PC-9 (cell line): ENCODE data around the gene DSC1. TPM values are rescaled to one million over a fixed set of nuclear protein-coding genes. Genes with fewer than 3 reads are reported as not detected.
A peak's percentile ranks its signal among the peaks of the same experiment; 100 is the strongest.

ENCODE experiments used
- BruUV-seq: library from RNA; stranded (reverse); fragments of 400-500 nt; replicated peaks from 2 replicates; lab custom pipeline; 2021; lab: Mats Ljungman, UMichigan
- CTCF ChIA-PET: fragments of 300-600 bp; sonication (Branson Sonifier 250); formaldehyde crosslinking; loops from one replicate; lab custom pipeline; 2022; ENCODE audit warnings: antibody characterized with exemption; lab: Charles Lee
- POLR2A ChIA-PET: fragments of 300-600 bp; sonication (Branson Sonifier 250); formaldehyde crosslinking; loops from one replicate; lab custom pipeline; 2022; ENCODE audit warnings: antibody characterized with exemption; ENCODE audit not compliant: unreplicated experiment; lab: Charles Lee
- DNase-seq, 2 experiments: peaks; one replicate each; pipeline versions ENCODE4 v3.0.0 to v3.0.0-alpha.2; 2015 to 2022; ENCODE audit warnings: mixed read lengths in 1 of 2
- H2AFZ ChIP-seq: fragments of 200-600 bp; sonication (generic); 2 replicates; pipeline ENCODE4 v1.8.1; 2017; ENCODE audit warnings: antibody characterized with exemption
- H3F3A ChIP-seq: fragments of 200-600 bp; sonication (generic); 2 replicates; pipeline ENCODE4 v1.8.1; 2017; ENCODE audit warnings: antibody characterized with exemption, mild to moderate bottlenecking, low read depth; ENCODE audit not compliant: insufficient read depth
- H3K27ac ChIP-seq: fragments of 200-600 bp; sonication (generic); 2 replicates; pipeline ENCODE4 v1.6.1; 2016; ENCODE audit warnings: mixed run types
- H3K27me3 ChIP-seq: fragments of 200-600 bp; sonication (generic); 2 replicates; pipeline ENCODE4 v1.6.1; 2016; ENCODE audit warnings: low read depth, mixed run types; ENCODE audit not compliant: insufficient read depth
- H3K36me3 ChIP-seq: fragments of 200-600 bp; sonication (generic); 2 replicates; pipeline ENCODE4 v1.6.1; 2016; ENCODE audit warnings: low read depth, mixed run types
- H3K4me1 ChIP-seq: fragments of 200-600 bp; sonication (generic); replicated peaks from 2 replicates; pipeline ENCODE4 v1.6.1; 2016; ENCODE audit warnings: mixed run types; ENCODE audit not compliant: insufficient read depth
- H3K4me2 ChIP-seq: fragments of 200-600 bp; sonication (generic); 2 replicates; pipeline ENCODE4 v1.6.1; 2017; ENCODE audit warnings: mixed run types
- H3K4me3 ChIP-seq: fragments of 200-600 bp; sonication (generic); 2 replicates; pipeline ENCODE4 v1.6.1; 2016; ENCODE audit warnings: mixed run types
- H3K79me2 ChIP-seq: fragments of 200-600 bp; sonication (generic); 2 replicates; pipeline ENCODE4 v1.6.1; 2017; ENCODE audit warnings: low read depth, mixed run types
- H3K9me2 ChIP-seq: fragments of 200-600 bp; sonication (generic); 2 replicates; pipeline ENCODE4 v1.8.1; 2017; ENCODE audit warnings: mild to moderate bottlenecking; ENCODE audit not compliant: insufficient read depth
- H3K9me3 ChIP-seq: fragments of 200-600 bp; sonication (generic); 2 replicates; pipeline ENCODE4 v1.8.1; 2016; ENCODE audit warnings: low read depth; ENCODE audit not compliant: insufficient read depth
- H4K20me1 ChIP-seq: fragments of 200-600 bp; sonication (generic); 2 replicates; pipeline ENCODE4 v1.8.1; 2017; ENCODE audit not compliant: insufficient read depth
- CTCF ChIP-seq: fragments of 200-600 bp; sonication (generic); conservative IDR thresholded peaks from 2 replicates; pipeline ENCODE4 v1.6.1; 2017; ENCODE audit warnings: mixed run types, antibody characterized with exemption, mild to moderate bottlenecking, moderate library complexity
- EZH2 ChIP-seq: fragments of 200-600 bp; sonication (generic); IDR thresholded peaks from 2 replicates; pipeline ENCODE4 v1.8.0; 2017; ENCODE audit warnings: antibody characterized with exemption, low read depth
- intact Hi-C: fragments of 100-400 bp; cut with micrococcal nuclease; formaldehyde crosslinking; loops from one replicate; pipeline ENCODE4 v1.10.0; 2022; ENCODE audit not compliant: unreplicated experiment
- total RNA-seq: library from RNA; stranded (reverse); gene quantifications from 2 replicates; pipeline ENCODE4 v1.2.3, GENCODE V29; 2021

DSC1 gene
- total RNA-seq, 1 experiment from 2014 or later = 0.09 TPM

- Histone ChIP-seq H3K9me3 (no peaks in the 10 kb centered on the region), H3K9me2 (no peaks in the 10 kb centered on the region), H2AFZ (no peak overlapping the region), H3K36me3 (no peaks in the 10 kb centered on the region), H4K20me1 (no peaks in the 10 kb centered on the region), H3K4me3 (no peak overlapping the region), H3K79me2 (no peaks in the 10 kb centered on the region), H3K27me3 (no peaks in the 10 kb centered on the region), H3K4me2 (no peak overlapping the region), H3F3A (peaks cover 7% of the 10 kb centered on the region; the same call in 1 of the 2 replicates), H3K4me1 (peaks cover 9% of the 10 kb centered on the region; the same call in 1 of the 2 replicates), H3K27ac (no peak overlapping the region)
- no TSS peak for BruUV-seq
- POLR2A ChIA-PET = no interaction called here
- DNase-seq = no peak
- CTCF ChIA-PET = no interaction called here
- no peak for TF ChIP-seq CTCF
- TF ChIP-seq EZH2 = no peak
- intact Hi-C loops = no loop called here
Measured at GRCh38 chr18:31161757-31162418, 768 bp downstream of the DSC1 start.

GRCh38 chr18:31156821-31157763 is 5.6 kb downstream of the DSC1 start:
- intact Hi-C loops = loop anchor here (2.0 to 5.0 kb wide), 2 partner anchors 42 to 55 kb away; partner anchors contain the start of gene DSC2
- H2AFZ ChIP-seq = peak overlapping the region; percentile 26; the same call in 1 of the 2 replicates
- H3K27ac ChIP-seq = peak overlapping the region; percentile 35
- H3K36me3 ChIP-seq = no peaks in the 10 kb centered on the region
- H3K4me3 ChIP-seq = 0 out of 2 replicates have a peak overlapping the region, but pooled peaks have one; percentile 28
- no peaks in the 10 kb centered on the region for H3K79me2 ChIP-seq
- peaks cover 8% of the 10 kb centered on the region; the same call in 1 of the 2 replicates for H3F3A ChIP-seq
- CTCF ChIA-PET = no interaction called here
- peaks cover 10% of the 10 kb centered on the region; the same call in 1 of the 2 replicates for H3K4me1 ChIP-seq
- TF ChIP-seq CTCF (no peak), EZH2 (no peak)
- peak overlapping the region; percentile 70 for H3K4me2 ChIP-seq
- no peaks in the 10 kb centered on the region for H4K20me1 ChIP-seq
- peak; percentile 51 to 86 for DNase-seq
- POLR2A ChIA-PET = no interaction called here
- BruUV-seq = no TSS peak
- no peaks in the 10 kb centered on the region for H3K27me3 ChIP-seq
- H3K9me3 ChIP-seq = no peaks in the 10 kb centered on the region
- H3K9me2 ChIP-seq = no peaks in the 10 kb centered on the region

GRCh38 chr18:31155498-31155897 is 7.2 kb downstream of the DSC1 start:
- intact Hi-C loops = loop anchor here (5.0 kb wide), 1 partner anchor 53 kb away; the partner anchor contains the start of gene DSC2
- Histone ChIP-seq H3K4me1 (peaks cover 10% of the 10 kb centered on the region; the same call in 1 of the 2 replicates), H3K79me2 (no peaks in the 10 kb centered on the region), H3F3A (peaks cover 8% of the 10 kb centered on the region; the same call in 1 of the 2 replicates), H3K9me2 (no peaks in the 10 kb centered on the region), H2AFZ (no peak overlapping the region), H3K4me3 (no peak overlapping the region), H3K36me3 (no peaks in the 10 kb centered on the region), H3K9me3 (no peaks in the 10 kb centered on the region), H3K4me2 (no peak overlapping the region), H4K20me1 (no peaks in the 10 kb centered on the region), H3K27ac (no peak overlapping the region), H3K27me3 (no peaks in the 10 kb centered on the region)
- CTCF ChIA-PET = no interaction called here
- TF ChIP-seq EZH2 (no peak), CTCF (no peak)
- POLR2A ChIA-PET = no interaction called here
- DNase-seq = no peak
- no TSS peak for BruUV-seq
